Measurements from ENCODE around the gene TCF25. TPM values are rescaled to one million over a fixed set of nuclear protein-coding genes. Genes with fewer than 3 reads are reported as not detected.

TCF25 gene
- total and polyA plus RNA-seq, 4 donors, result 47.6 to 273 (median 216) TPM

DNA sequence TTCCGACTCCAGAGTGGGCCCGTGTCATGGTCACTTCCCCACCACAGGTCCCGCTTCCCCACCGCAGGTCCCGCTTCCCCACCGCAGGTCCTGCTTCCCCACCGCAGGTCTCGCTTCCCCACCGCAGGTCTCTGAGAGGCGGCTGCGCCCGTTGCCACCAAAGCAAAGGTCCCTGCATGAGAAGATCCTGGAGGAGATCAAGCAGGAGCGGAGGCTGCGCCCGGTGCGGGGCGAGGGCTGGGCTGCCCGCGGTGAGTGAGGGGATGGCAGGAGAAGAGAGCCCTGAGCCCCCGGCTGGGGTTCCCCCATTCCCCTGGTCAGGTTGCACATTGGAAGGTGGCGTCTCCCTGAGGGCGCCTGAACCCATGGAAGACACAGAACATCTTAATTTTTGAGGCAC is 17.4 kb upstream of the TCF25 start:
- intact Hi-C loops (cut with DNase I), result no loop called here
- no peaks in the 10 kb centered on the region for H3K4me1 ChIP-seq (ENCODE audit: control insufficient read depth in 1 of 2, insufficient read depth in 2 of 2, low read length in 2 of 2)
- ATAC-seq (ENCODE audit: low FRiP score) (no peak), DNase-seq (no peak)
- H3K27me3 ChIP-seq (ENCODE audit: control insufficient read depth in 1 of 2, insufficient read depth in 2 of 2, low read length in 1 of 2), result no peaks in the 10 kb centered on the region
- no peaks in the 10 kb centered on the region for H3K36me3 ChIP-seq (ENCODE audit: control insufficient read depth in 1 of 2, insufficient read depth in 2 of 2, low read length in 1 of 2)
- H3K9me3 ChIP-seq (ENCODE audit: control insufficient read depth, low read length), result no peaks in the 10 kb centered on the region
- H3K4me3 ChIP-seq (ENCODE audit: low read length in 2 of 2), result no peak overlapping the region
- 94 to 95% methylated on average over 22 of the region's 22 CpGs for WGBS, 2 donors
- H3K27ac ChIP-seq (ENCODE audit: low read depth in 1 of 2, low read length in 2 of 2), result no peak overlapping the region

DNA sequence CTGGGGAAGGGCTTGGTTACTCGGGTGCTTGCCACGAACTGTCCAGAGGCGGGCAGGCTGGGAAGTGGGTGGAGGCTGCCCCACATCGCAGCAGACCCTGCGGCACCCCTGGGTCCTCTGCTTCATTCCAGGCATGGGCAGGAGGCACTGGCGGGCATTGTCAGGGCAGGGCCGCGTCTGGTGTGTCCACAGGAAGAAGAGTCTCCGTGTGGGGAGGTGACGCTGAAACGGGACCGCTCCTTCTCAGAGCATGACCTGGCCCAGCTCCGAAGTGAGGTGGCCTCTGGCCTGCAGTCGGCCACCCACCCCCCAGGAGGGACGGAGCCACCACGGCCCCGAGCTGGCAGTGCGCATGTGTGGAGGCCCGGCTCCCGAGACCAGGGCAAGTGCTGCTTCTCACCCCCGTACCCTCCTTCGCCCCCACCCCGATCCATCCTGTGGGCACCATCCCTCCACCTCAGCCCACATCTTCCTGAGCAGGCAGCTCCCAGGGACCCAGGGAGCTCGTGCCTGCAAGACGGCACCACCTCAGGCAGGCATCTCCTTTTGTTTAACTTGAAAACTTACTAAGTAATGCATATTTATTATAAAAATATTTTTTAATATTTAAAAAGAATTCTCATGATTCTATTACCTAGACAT is 14.3 kb upstream of the TCF25 start:
- 88 to 91% methylated on average over 25 of the region's 25 CpGs for WGBS, 2 donors

DNA sequence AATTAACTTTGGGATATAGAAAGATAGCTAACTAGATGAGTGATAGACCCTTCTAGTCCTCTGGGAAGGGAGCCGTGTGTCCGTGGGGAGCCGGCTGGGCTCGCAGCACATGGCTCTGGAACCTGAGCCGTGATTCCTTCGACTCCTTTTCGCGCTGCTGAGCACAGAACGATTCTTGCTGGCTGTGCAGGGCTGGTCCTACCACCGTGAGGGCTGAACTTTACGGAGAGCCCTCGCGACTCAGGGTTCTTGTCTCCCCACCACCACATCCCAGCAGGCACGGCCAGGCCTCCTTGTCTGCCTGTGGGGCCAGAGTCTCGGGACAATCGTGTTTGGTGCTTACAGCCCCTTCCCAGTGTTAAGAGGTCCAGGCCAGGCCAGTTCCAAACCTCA is 13.8 kb upstream of the TCF25 start:
- WGBS, 2 donors, result 85 to 88% methylated on average over 16 of the region's 16 CpGs
- intact Hi-C loops (cut with DNase I), result loop anchor here (5.0 kb wide), 2 partner anchors 107 to 157 kb away; partner anchors contain the start of gene SPATA2L (in 1 of the 2)
- no peak for DNase-seq

More for the DNA sequence above, 14.3 kb upstream of the TCF25 start:
- Histone ChIP-seq H3K4me1 (ENCODE audit: control insufficient read depth in 1 of 2, insufficient read depth in 2 of 2, low read length in 2 of 2) (no peaks in the 10 kb centered on the region), H3K27me3 (ENCODE audit: control insufficient read depth in 1 of 2, insufficient read depth in 2 of 2, low read length in 1 of 2) (no peaks in the 10 kb centered on the region), H3K27ac (ENCODE audit: low read depth in 1 of 2, low read length in 2 of 2) (no peak overlapping the region), H3K9me3 (ENCODE audit: control insufficient read depth, low read length) (no peaks in the 10 kb centered on the region), H3K36me3 (ENCODE audit: control insufficient read depth in 1 of 2, insufficient read depth in 2 of 2, low read length in 1 of 2) (no peaks in the 10 kb centered on the region), H3K4me3 (ENCODE audit: low read length in 2 of 2) (no peak overlapping the region)
- intact Hi-C loops (cut with DNase I), result no loop called here
- no peak for DNase-seq
- ATAC-seq (ENCODE audit: low FRiP score), result no peak

GRCh38 chr16:89860747-89861304 is 12.6 kb upstream of the TCF25 start:
- H3K4me1 ChIP-seq (ENCODE audit: control insufficient read depth in 1 of 2, insufficient read depth in 2 of 2, low read length in 2 of 2), result no peaks in the 10 kb centered on the region
- ATAC-seq (ENCODE audit: low FRiP score), result peak; percentile 83
- DNase-seq, result peak; percentile 66 to 85
- H3K27me3 ChIP-seq (ENCODE audit: control insufficient read depth in 1 of 2, insufficient read depth in 2 of 2, low read length in 1 of 2), result no peaks in the 10 kb centered on the region
- no peaks in the 10 kb centered on the region for H3K36me3 ChIP-seq (ENCODE audit: control insufficient read depth in 1 of 2, insufficient read depth in 2 of 2, low read length in 1 of 2)
- H3K4me3 ChIP-seq (ENCODE audit: low read length in 2 of 2), result no peak overlapping the region
- H3K9me3 ChIP-seq (ENCODE audit: control insufficient read depth, low read length), result no peaks in the 10 kb centered on the region
- intact Hi-C loops (cut with DNase I), result loop anchor here (5.0 kb wide), 2 partner anchors 109 to 159 kb away; partner anchors contain the start of gene SPATA2L (in 1 of the 2)
- H3K27ac ChIP-seq (ENCODE audit: low read depth in 1 of 2, low read length in 2 of 2), result no peak overlapping the region
- 24 to 29% methylated on average over 25 to 28 of the region's 28 CpGs for WGBS, 2 donors

More for the DNA sequence above, 13.8 kb upstream of the TCF25 start:
- no peaks in the 10 kb centered on the region for H3K36me3 ChIP-seq (ENCODE audit: control insufficient read depth in 1 of 2, insufficient read depth in 2 of 2, low read length in 1 of 2)
- no peaks in the 10 kb centered on the region for H3K4me1 ChIP-seq (ENCODE audit: control insufficient read depth in 1 of 2, insufficient read depth in 2 of 2, low read length in 2 of 2)
- no peak for ATAC-seq (ENCODE audit: low FRiP score)
- H3K27ac ChIP-seq (ENCODE audit: low read depth in 1 of 2, low read length in 2 of 2), result no peak overlapping the region
- H3K4me3 ChIP-seq (ENCODE audit: low read length in 2 of 2), result no peak overlapping the region
- no peaks in the 10 kb centered on the region for H3K9me3 ChIP-seq (ENCODE audit: control insufficient read depth, low read length)
- H3K27me3 ChIP-seq (ENCODE audit: control insufficient read depth in 1 of 2, insufficient read depth in 2 of 2, low read length in 1 of 2), result no peaks in the 10 kb centered on the region

DNA sequence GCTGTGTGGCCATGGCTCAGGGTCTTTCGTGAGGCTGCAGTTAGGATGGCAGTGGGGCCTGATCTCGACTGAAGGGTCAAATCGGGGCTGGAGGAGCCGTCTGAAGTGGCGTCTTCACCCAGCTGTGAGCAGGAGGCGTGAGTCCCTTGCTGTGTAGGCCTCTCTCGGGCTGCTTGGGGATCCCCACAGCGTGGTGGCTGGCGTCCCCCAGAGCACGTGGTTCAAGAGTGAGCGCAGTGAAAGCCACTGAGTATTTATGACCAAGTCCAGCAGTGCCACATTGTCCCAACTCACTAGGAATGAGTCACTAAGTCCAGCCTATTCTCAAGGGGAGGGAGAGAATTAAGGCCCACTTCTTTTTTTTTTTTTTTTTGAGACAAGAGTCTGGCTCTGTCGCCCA is 11.7 kb upstream of the TCF25 start:
- no peaks in the 10 kb centered on the region for H3K4me1 ChIP-seq (ENCODE audit: control insufficient read depth in 1 of 2, insufficient read depth in 2 of 2, low read length in 2 of 2)
- no peaks in the 10 kb centered on the region for H3K27me3 ChIP-seq (ENCODE audit: control insufficient read depth in 1 of 2, insufficient read depth in 2 of 2, low read length in 1 of 2)
- H3K27ac ChIP-seq (ENCODE audit: low read depth in 1 of 2, low read length in 2 of 2), result no peak overlapping the region
- H3K9me3 ChIP-seq (ENCODE audit: control insufficient read depth, low read length), result no peaks in the 10 kb centered on the region
- DNase-seq, result no peak
- no peak overlapping the region for H3K4me3 ChIP-seq (ENCODE audit: low read length in 2 of 2)
- no peak for ATAC-seq (ENCODE audit: low FRiP score)
- intact Hi-C loops (cut with DNase I), result loop anchor here (5.0 kb wide), 2 partner anchors 109 to 159 kb away; partner anchors contain the start of gene SPATA2L (in 1 of the 2)
- no peaks in the 10 kb centered on the region for H3K36me3 ChIP-seq (ENCODE audit: control insufficient read depth in 1 of 2, insufficient read depth in 2 of 2, low read length in 1 of 2)
- WGBS, 2 donors, result 90 to 92% methylated on average over 12 of the region's 12 CpGs

DNA sequence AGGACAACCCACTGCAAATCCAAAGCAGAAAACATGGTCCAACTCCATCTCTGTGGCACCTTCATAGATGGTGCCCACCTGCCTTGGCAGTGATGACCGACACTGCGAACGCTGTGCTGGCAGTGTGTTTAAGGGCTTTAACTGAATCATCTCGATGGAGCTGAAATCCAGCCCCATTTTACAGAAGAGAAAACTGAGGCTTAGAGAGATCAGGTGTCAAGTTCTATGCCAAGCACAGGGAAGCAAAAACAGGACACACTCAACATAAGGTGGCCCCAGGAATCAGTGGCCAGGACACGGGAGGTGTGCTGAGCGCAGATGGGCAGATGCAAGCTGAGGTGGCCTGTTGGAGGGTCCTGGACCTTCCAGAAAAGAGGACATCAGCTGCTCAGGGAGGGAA is 10.7 kb upstream of the TCF25 start:
- ATAC-seq (ENCODE audit: low FRiP score), result no peak
- no peaks in the 10 kb centered on the region for H3K27me3 ChIP-seq (ENCODE audit: control insufficient read depth in 1 of 2, insufficient read depth in 2 of 2, low read length in 1 of 2)
- intact Hi-C loops (cut with DNase I), result loop anchor here (5.0 kb wide), 2 partner anchors 110 to 160 kb away; partner anchors contain the start of gene SPATA2L (in 1 of the 2)
- H3K36me3 ChIP-seq (ENCODE audit: control insufficient read depth in 1 of 2, insufficient read depth in 2 of 2, low read length in 1 of 2), result no peaks in the 10 kb centered on the region
- no peak overlapping the region for H3K27ac ChIP-seq (ENCODE audit: low read depth in 1 of 2, low read length in 2 of 2)
- H3K9me3 ChIP-seq (ENCODE audit: control insufficient read depth, low read length), result no peaks in the 10 kb centered on the region
- WGBS, 2 donors, result 94% methylated on average over 6 of the region's 6 CpGs
- no peak for DNase-seq
- no peak overlapping the region for H3K4me3 ChIP-seq (ENCODE audit: low read length in 2 of 2)
- no peaks in the 10 kb centered on the region for H3K4me1 ChIP-seq (ENCODE audit: control insufficient read depth in 1 of 2, insufficient read depth in 2 of 2, low read length in 2 of 2)

- WGBS, 2 donors, result 73 to 74% methylated on average over 21 of the region's 21 CpGs
- Histone ChIP-seq H3K36me3 (ENCODE audit: control insufficient read depth in 1 of 2, insufficient read depth in 2 of 2, low read length in 1 of 2) (no peaks in the 10 kb centered on the region), H3K27ac (ENCODE audit: low read depth in 1 of 2, low read length in 2 of 2) (no peak overlapping the region), H3K9me3 (ENCODE audit: control insufficient read depth, low read length) (peaks cover 2% of the 10 kb centered on the region), H3K27me3 (ENCODE audit: control insufficient read depth in 1 of 2, insufficient read depth in 2 of 2, low read length in 1 of 2) (no peaks in the 10 kb centered on the region), H3K4me1 (ENCODE audit: control insufficient read depth in 1 of 2, insufficient read depth in 2 of 2, low read length in 2 of 2) (no peaks in the 10 kb centered on the region), H3K4me3 (ENCODE audit: low read length in 2 of 2) (no peak overlapping the region)
- intact Hi-C loops (cut with DNase I), result loop anchor here (5.0 kb wide), 2 partner anchors 112 to 162 kb away; partner anchors contain the start of gene SPATA2L (in 1 of the 2)
- DNase-seq (no peak), ATAC-seq (ENCODE audit: low FRiP score) (no peak)
These were observed 9.5 kb upstream of the TCF25 start for GRCh38 chr16:89863741-89864526.

DNA sequence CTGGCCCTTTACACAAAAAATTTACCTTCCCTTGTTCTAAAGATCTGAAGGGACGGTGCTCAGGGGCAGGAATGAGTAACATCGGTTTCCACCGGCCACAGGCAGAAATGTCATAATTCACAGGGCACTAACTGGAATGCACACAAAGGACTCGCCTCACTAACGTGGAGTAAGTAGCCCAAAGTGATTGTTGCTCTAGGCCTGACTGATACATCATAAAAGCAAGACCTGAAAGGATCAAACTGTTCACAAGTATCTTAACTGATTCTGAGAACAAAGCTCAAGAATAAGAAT is 8.9 kb upstream of the TCF25 start:
- ATAC-seq (ENCODE audit: low FRiP score), result no peak

More for the DNA sequence above, 8.9 kb upstream of the TCF25 start:
- no peaks in the 10 kb centered on the region for H3K4me1 ChIP-seq (ENCODE audit: control insufficient read depth in 1 of 2, insufficient read depth in 2 of 2, low read length in 2 of 2)
- H3K36me3 ChIP-seq (ENCODE audit: control insufficient read depth in 1 of 2, insufficient read depth in 2 of 2, low read length in 1 of 2), result no peaks in the 10 kb centered on the region
- H3K4me3 ChIP-seq (ENCODE audit: low read length in 2 of 2), result no peak overlapping the region
- H3K27me3 ChIP-seq (ENCODE audit: control insufficient read depth in 1 of 2, insufficient read depth in 2 of 2, low read length in 1 of 2), result no peaks in the 10 kb centered on the region
- 66 to 68% methylated on average over 5 of the region's 5 CpGs for WGBS, 2 donors
- intact Hi-C loops (cut with DNase I), result loop anchor here (5.0 kb wide), 2 partner anchors 112 to 162 kb away; partner anchors contain the start of gene SPATA2L (in 1 of the 2)
- no peak overlapping the region for H3K27ac ChIP-seq (ENCODE audit: low read depth in 1 of 2, low read length in 2 of 2)
- H3K9me3 ChIP-seq (ENCODE audit: control insufficient read depth, low read length), result peaks cover 2% of the 10 kb centered on the region
- DNase-seq, result no peak
